Measurements from ENCODE around the gene CABLES2. TPM values are rescaled to one million over a fixed set of nuclear protein-coding genes. Genes with fewer than 3 reads are reported as not detected.

The CABLES2 gene
- total RNA-seq, 4 donors from 2014 or later, result 2.0 to 3.8 (median 2.2) TPM

GRCh38 chr20:62395311-62396242 is 11.5 kb downstream of the CABLES2 start:
- intact Hi-C loops (cut with DNase I), result no loop called here
- DNase-seq, result no peak
- H3K4me3 ChIP-seq, result no peak overlapping the region
- no peaks in the 10 kb centered on the region for H3K27me3 ChIP-seq
- H3K4me1 ChIP-seq, result no peaks in the 10 kb centered on the region
- no peaks in the 10 kb centered on the region for H3K9me3 ChIP-seq
- WGBS, 2 donors, result 79% methylated on average over 8 of the region's 27 CpGs; no CpG with 5 or more reads in 1 of the 2 donors
- H3K27ac ChIP-seq, result no peak overlapping the region
- peaks cover 0 to 45% (median 4%) of the 10 kb centered on the region in 3 donors for H3K36me3 ChIP-seq
- TF ChIP-seq POLR2A (IDR thresholded peaks at IDR 0.05), result no peak
- TF ChIP-seq, protein P1, sequence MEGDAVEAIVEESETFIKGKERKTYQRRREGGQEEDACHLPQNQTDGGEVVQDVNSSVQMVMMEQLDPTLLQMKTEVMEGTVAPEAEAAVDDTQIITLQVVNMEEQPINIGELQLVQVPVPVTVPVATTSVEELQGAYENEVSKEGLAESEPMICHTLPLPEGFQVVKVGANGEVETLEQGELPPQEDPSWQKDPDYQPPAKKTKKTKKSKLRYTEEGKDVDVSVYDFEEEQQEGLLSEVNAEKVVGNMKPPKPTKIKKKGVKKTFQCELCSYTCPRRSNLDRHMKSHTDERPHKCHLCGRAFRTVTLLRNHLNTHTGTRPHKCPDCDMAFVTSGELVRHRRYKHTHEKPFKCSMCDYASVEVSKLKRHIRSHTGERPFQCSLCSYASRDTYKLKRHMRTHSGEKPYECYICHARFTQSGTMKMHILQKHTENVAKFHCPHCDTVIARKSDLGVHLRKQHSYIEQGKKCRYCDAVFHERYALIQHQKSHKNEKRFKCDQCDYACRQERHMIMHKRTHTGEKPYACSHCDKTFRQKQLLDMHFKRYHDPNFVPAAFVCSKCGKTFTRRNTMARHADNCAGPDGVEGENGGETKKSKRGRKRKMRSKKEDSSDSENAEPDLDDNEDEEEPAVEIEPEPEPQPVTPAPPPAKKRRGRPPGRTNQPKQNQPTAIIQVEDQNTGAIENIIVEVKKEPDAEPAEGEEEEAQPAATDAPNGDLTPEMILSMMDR (IDR thresholded peaks at IDR 0.05), result peak in 1 of 6 experiments; percentile 28

- TF ChIP-seq POLR2A (IDR thresholded peaks at IDR 0.05), result no peak
- TF ChIP-seq, protein P1 (IDR thresholded peaks at IDR 0.05), result no peak
- no peak for DNase-seq
- Histone ChIP-seq H3K4me1 (peaks cover 0 to 2% (median 0%) of the 10 kb centered on the region in 3 donors), H3K4me3 (no peak overlapping the region), H3K9me3 (no peaks in the 10 kb centered on the region), H3K36me3 (peaks cover 0 to 55% (median 4%) of the 10 kb centered on the region in 3 donors), H3K27ac (no peak overlapping the region), H3K27me3 (no peaks in the 10 kb centered on the region)
- WGBS, 2 donors, result 92 to 94% methylated on average over 7 to 15 of the region's 44 CpGs
- intact Hi-C loops (cut with DNase I), result no loop called here
These were observed 12.5 kb downstream of the CABLES2 start for GRCh38 chr20:62394248-62395245.

DNA sequence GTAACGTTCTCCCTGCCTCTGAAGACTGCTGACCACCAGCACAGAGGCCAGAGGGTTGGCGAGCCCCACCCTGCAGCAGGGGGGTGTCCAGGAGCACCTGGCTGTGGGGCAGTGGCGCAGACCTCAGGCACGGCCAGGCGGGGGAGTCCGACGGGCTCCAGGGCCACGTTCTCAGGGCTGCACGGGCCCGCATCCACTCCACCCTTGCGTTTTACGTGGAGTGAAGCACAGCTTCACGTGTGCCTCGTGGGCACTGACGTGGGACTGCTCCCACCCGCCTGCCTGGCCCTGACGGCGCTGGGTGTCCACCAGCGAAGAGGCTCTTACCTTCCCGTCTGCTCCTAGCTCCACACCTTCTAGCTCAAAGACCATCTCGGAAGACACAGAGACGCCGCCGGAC is 13.3 kb downstream of the CABLES2 start:
- H3K4me1 ChIP-seq, result peaks cover 0 to 8% (median 0%) of the 10 kb centered on the region in 3 donors
- H3K27ac ChIP-seq, result no peak overlapping the region
- intact Hi-C loops (cut with DNase I), result no loop called here
- WGBS, 2 donors, result 80 to 94% methylated on average over 1 to 14 of the region's 24 CpGs
- no peak for DNase-seq
- H3K9me3 ChIP-seq, result no peaks in the 10 kb centered on the region
- peaks cover 0 to 62% (median 9%) of the 10 kb centered on the region in 3 donors for H3K36me3 ChIP-seq
- H3K4me3 ChIP-seq, result no peak overlapping the region
- TF ChIP-seq, protein P1 (IDR thresholded peaks at IDR 0.05), result no peak
- no peak for TF ChIP-seq POLR2A (IDR thresholded peaks at IDR 0.05)
- H3K27me3 ChIP-seq, result no peaks in the 10 kb centered on the region

GRCh38 chr20:62393335-62393665 is 13.8 kb downstream of the CABLES2 start:
- peaks cover 0 to 68% (median 14%) of the 10 kb centered on the region in 3 donors for H3K36me3 ChIP-seq
- no peak for TF ChIP-seq POLR2A (IDR thresholded peaks at IDR 0.05)
- TF ChIP-seq, protein P1 (IDR thresholded peaks at IDR 0.05), result no peak
- intact Hi-C loops (cut with DNase I), result no loop called here
- no peak overlapping the region for H3K4me3 ChIP-seq
- no peaks in the 10 kb centered on the region for H3K9me3 ChIP-seq
- H3K27ac ChIP-seq, result no peak overlapping the region
- H3K27me3 ChIP-seq, result no peaks in the 10 kb centered on the region
- 86% methylated on average over 6 of the region's 12 CpGs; no CpG with 5 or more reads in 1 of the 2 donors for WGBS, 2 donors
- H3K4me1 ChIP-seq, result peaks cover 0 to 13% (median 5%) of the 10 kb centered on the region in 3 donors
- no peak for DNase-seq
